ENCODE data around the gene PALM2AKAP2. TPM values are rescaled to one million over a fixed set of nuclear protein-coding genes. Genes with fewer than 3 reads are reported as not detected.

Gene PALM2AKAP2
- under 0.01 TPM for total RNA-seq

GRCh38 chr9:109779711-109780452 is at the start of gene PALM2AKAP2:
PALM2AKAP2 (plus strand) TSS chr9:109780198; CDS start chr9:109780489, 291 bp downstream.
- H3K4me1 ChIP-seq (ENCODE audit: insufficient read depth, low read length), result no peaks in the 10 kb centered on the region
- no peak within 1 kb of the TSS for H3K4me3 ChIP-seq (ENCODE audit: low read length)
- peaks cover 29% of the 10 kb centered on the region for H3K27me3 ChIP-seq (ENCODE audit: insufficient read depth, low read length)
- no peaks in the 10 kb centered on the region for H3K9me3 ChIP-seq (ENCODE audit: low read depth, low read length)

- H3K27me3 ChIP-seq (ENCODE audit: insufficient read depth, low read length), result peaks cover 4% of the 10 kb centered on the region
- H3K9me3 ChIP-seq (ENCODE audit: low read depth, low read length), result no peaks in the 10 kb centered on the region
- H3K4me1 ChIP-seq (ENCODE audit: insufficient read depth, low read length), result peaks cover 8% of the 10 kb centered on the region
- H3K4me3 ChIP-seq (ENCODE audit: low read length), result no peak overlapping the region
Observed at GRCh38 chr9:109730228-109730627, 49.8 kb upstream of the PALM2AKAP2 start.

GRCh38 chr9:109733690-109734089 is 46.3 kb upstream of the PALM2AKAP2 start:
- H3K4me3 ChIP-seq (ENCODE audit: low read length), result no peak overlapping the region
- peaks cover 11% of the 10 kb centered on the region for H3K27me3 ChIP-seq (ENCODE audit: insufficient read depth, low read length)
- no peaks in the 10 kb centered on the region for H3K9me3 ChIP-seq (ENCODE audit: low read depth, low read length)
- H3K4me1 ChIP-seq (ENCODE audit: insufficient read depth, low read length), result peaks cover 8% of the 10 kb centered on the region

- Histone ChIP-seq H3K9me3 (ENCODE audit: low read depth, low read length) (no peaks in the 10 kb centered on the region), H3K4me1 (ENCODE audit: insufficient read depth, low read length) (peaks cover 8% of the 10 kb centered on the region), H3K27me3 (ENCODE audit: insufficient read depth, low read length) (peaks cover 13% of the 10 kb centered on the region), H3K4me3 (ENCODE audit: low read length) (no peak overlapping the region)
Observed at GRCh38 chr9:109734814-109735213, 45.2 kb upstream of the PALM2AKAP2 start.

- H3K27me3 ChIP-seq (ENCODE audit: insufficient read depth, low read length), result peaks cover 13% of the 10 kb centered on the region
- no peaks in the 10 kb centered on the region for H3K9me3 ChIP-seq (ENCODE audit: low read depth, low read length)
- H3K4me3 ChIP-seq (ENCODE audit: low read length), result no peak overlapping the region
- H3K4me1 ChIP-seq (ENCODE audit: insufficient read depth, low read length), result peaks cover 8% of the 10 kb centered on the region
Observed at GRCh38 chr9:109735801-109736200, 44.2 kb upstream of the PALM2AKAP2 start.

- Histone ChIP-seq H3K4me3 (ENCODE audit: low read length) (no peak overlapping the region), H3K27me3 (ENCODE audit: insufficient read depth, low read length) (peaks cover 9% of the 10 kb centered on the region), H3K4me1 (ENCODE audit: insufficient read depth, low read length) (peaks cover 8% of the 10 kb centered on the region)
Observed at GRCh38 chr9:109737295-109737694, 42.7 kb upstream of the PALM2AKAP2 start.

GRCh38 chr9:109739760-109740159 is 40.2 kb upstream of the PALM2AKAP2 start:
- no peaks in the 10 kb centered on the region for H3K4me1 ChIP-seq (ENCODE audit: insufficient read depth, low read length)
- peaks cover 13% of the 10 kb centered on the region for H3K27me3 ChIP-seq (ENCODE audit: insufficient read depth, low read length)
- no peak overlapping the region for H3K4me3 ChIP-seq (ENCODE audit: low read length)
- H3K9me3 ChIP-seq (ENCODE audit: low read depth, low read length), result no peaks in the 10 kb centered on the region

More at GRCh38 chr9:109737295-109737694, 42.7 kb upstream of the PALM2AKAP2 start:
- H3K9me3 ChIP-seq (ENCODE audit: low read depth, low read length), result no peaks in the 10 kb centered on the region

- H3K9me3 ChIP-seq (ENCODE audit: low read depth, low read length), result no peaks in the 10 kb centered on the region
- no peaks in the 10 kb centered on the region for H3K4me1 ChIP-seq (ENCODE audit: insufficient read depth, low read length)
- H3K4me3 ChIP-seq (ENCODE audit: low read length), result no peak overlapping the region
- H3K27me3 ChIP-seq (ENCODE audit: insufficient read depth, low read length), result peaks cover 11% of the 10 kb centered on the region
Observed at GRCh38 chr9:109742776-109743348, 37.1 kb upstream of the PALM2AKAP2 start.

- no peaks in the 10 kb centered on the region for H3K4me1 ChIP-seq (ENCODE audit: insufficient read depth, low read length)
- no peak overlapping the region for H3K4me3 ChIP-seq (ENCODE audit: low read length)
- no peaks in the 10 kb centered on the region for H3K9me3 ChIP-seq (ENCODE audit: low read depth, low read length)
- peaks cover 11% of the 10 kb centered on the region for H3K27me3 ChIP-seq (ENCODE audit: insufficient read depth, low read length)
Observed at GRCh38 chr9:109743696-109744095, 36.3 kb upstream of the PALM2AKAP2 start.

GRCh38 chr9:109745335-109746283 is 34.4 kb upstream of the PALM2AKAP2 start:
- H3K4me3 ChIP-seq (ENCODE audit: low read length), result no peak overlapping the region
- H3K9me3 ChIP-seq (ENCODE audit: low read depth, low read length), result no peaks in the 10 kb centered on the region
- no peaks in the 10 kb centered on the region for H3K4me1 ChIP-seq (ENCODE audit: insufficient read depth, low read length)
- H3K27me3 ChIP-seq (ENCODE audit: insufficient read depth, low read length), result peaks cover 8% of the 10 kb centered on the region

GRCh38 chr9:109751253-109751652 is 28.7 kb upstream of the PALM2AKAP2 start:
- no peak overlapping the region for H3K4me3 ChIP-seq (ENCODE audit: low read length)
- H3K27me3 ChIP-seq (ENCODE audit: insufficient read depth, low read length), result peaks cover 9% of the 10 kb centered on the region
- no peaks in the 10 kb centered on the region for H3K4me1 ChIP-seq (ENCODE audit: insufficient read depth, low read length)
- no peaks in the 10 kb centered on the region for H3K9me3 ChIP-seq (ENCODE audit: low read depth, low read length)

- H3K9me3 ChIP-seq (ENCODE audit: low read depth, low read length), result no peaks in the 10 kb centered on the region
- H3K4me3 ChIP-seq (ENCODE audit: low read length), result no peak overlapping the region
- peaks cover 8% of the 10 kb centered on the region for H3K27me3 ChIP-seq (ENCODE audit: insufficient read depth, low read length)
- no peaks in the 10 kb centered on the region for H3K4me1 ChIP-seq (ENCODE audit: insufficient read depth, low read length)
Observed at GRCh38 chr9:109753308-109753707, 26.7 kb upstream of the PALM2AKAP2 start.

- no peaks in the 10 kb centered on the region for H3K4me1 ChIP-seq (ENCODE audit: insufficient read depth, low read length)
- no peaks in the 10 kb centered on the region for H3K9me3 ChIP-seq (ENCODE audit: low read depth, low read length)
- H3K27me3 ChIP-seq (ENCODE audit: insufficient read depth, low read length), result peaks cover 8% of the 10 kb centered on the region
- no peak overlapping the region for H3K4me3 ChIP-seq (ENCODE audit: low read length)
Observed at GRCh38 chr9:109755040-109755439, 25.0 kb upstream of the PALM2AKAP2 start.

- Histone ChIP-seq H3K4me3 (ENCODE audit: low read length) (no peak overlapping the region), H3K9me3 (ENCODE audit: low read depth, low read length) (no peaks in the 10 kb centered on the region), H3K27me3 (ENCODE audit: insufficient read depth, low read length) (peaks cover 8% of the 10 kb centered on the region), H3K4me1 (ENCODE audit: insufficient read depth, low read length) (no peaks in the 10 kb centered on the region)
Observed at GRCh38 chr9:109759589-109759988, 20.4 kb upstream of the PALM2AKAP2 start.

- H3K9me3 ChIP-seq (ENCODE audit: low read depth, low read length), result no peaks in the 10 kb centered on the region
- no peaks in the 10 kb centered on the region for H3K4me1 ChIP-seq (ENCODE audit: insufficient read depth, low read length)
- peaks cover 4% of the 10 kb centered on the region for H3K27me3 ChIP-seq (ENCODE audit: insufficient read depth, low read length)
- H3K4me3 ChIP-seq (ENCODE audit: low read length), result no peak overlapping the region
Observed at GRCh38 chr9:109765278-109765677, 14.7 kb upstream of the PALM2AKAP2 start.

All from mononuclear cell (primary cell).